ENCODE results near the gene NOS1AP.

DNA sequence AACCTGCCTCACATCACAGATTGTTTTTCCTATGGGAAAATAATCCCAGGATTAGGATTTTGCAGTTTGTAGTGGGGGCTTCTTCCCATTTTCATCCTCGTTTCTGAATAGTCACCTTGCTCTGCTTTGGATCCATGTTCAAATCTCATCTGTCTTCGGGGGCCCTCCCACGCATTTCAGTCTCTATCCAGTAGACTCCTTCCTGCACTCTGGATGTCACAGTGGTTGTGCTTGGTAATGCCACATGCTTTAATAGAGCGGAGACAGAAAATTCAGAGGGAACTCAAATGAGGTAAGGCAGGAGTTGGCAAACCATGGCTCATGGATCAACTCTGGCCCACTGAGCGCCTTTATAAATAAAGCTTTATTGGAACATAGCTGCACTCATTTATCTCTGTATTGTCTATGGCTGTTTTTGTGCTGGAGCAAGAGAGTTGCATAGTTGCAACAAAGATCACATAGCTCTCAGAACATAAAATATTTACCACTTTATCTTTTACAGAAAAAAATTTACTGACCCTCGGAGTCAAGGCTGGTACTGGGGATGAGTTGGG, 206.2 kb downstream of the NOS1AP start:
- no peak for TF ChIP-seq OSR1 (CRISPR knock-in tag; IDR thresholded peaks at IDR 0.05)
- TF ChIP-seq CSDC2 (CRISPR knock-in tag; IDR thresholded peaks at IDR 0.05): no peak
- no peak for TF ChIP-seq TCF4 (CRISPR knock-in tag; IDR thresholded peaks at IDR 0.05; ENCODE audit: borderline replicate concordance)
- no peak for TF ChIP-seq ZFP30 (CRISPR knock-in tag; IDR thresholded peaks at IDR 0.05)

All from SK-N-SH treated with all-trans-retinoic acid at 6 μM for 48 hours (cell line).